Left lung (tissue), 10 donors: Measurements from ENCODE around the gene ANO1. TPM values are rescaled to one million over a fixed set of nuclear protein-coding genes. Genes with fewer than 3 reads are reported as not detected.
"Not testable (repeated sequence)": the region's sequence is repeated elsewhere in the genome, so short reads cannot be mapped to it uniquely, and the experiment has no call there.

ENCODE experiments used
- ATAC-seq: fragments of 200-7000 bp; cut with Tn5 transposase; one replicate; pipeline ENCODE4 v1.9.1; 2020; ENCODE audit warnings: moderate library complexity
- DNase-seq, 4 donors: peaks; one replicate each; pipeline ENCODE4 v3.0.0-alpha.2; 2013 to 2020
- H3K27ac ChIP-seq, 2 donors: fragments of 200-600 bp; sonication (generic) in 1 of 2; one replicate each; pipeline versions ENCODE4 v1.5.0 to v1.8.0; 2020 to 2021
- H3K27me3 ChIP-seq, 2 donors: fragments of 200-600 bp; sonication (generic) in 1 of 2; one replicate each; pipeline versions ENCODE4 v1.5.0 to v1.8.0; 2020 to 2021
- H3K36me3 ChIP-seq, 2 donors: fragments of 200-600 bp; sonication (generic) in 1 of 2; one replicate each; pipeline versions ENCODE4 v1.5.0 to v1.8.0; 2020 to 2021
- H3K4me1 ChIP-seq, 2 donors: fragments of 200-600 bp; one replicate each; pipeline ENCODE4 v1.8.0; 2021
- H3K4me3 ChIP-seq, 2 donors: fragments of 200-600 bp; sonication (generic) in 1 of 2; one replicate each; pipeline versions ENCODE4 v1.5.0 to v1.8.0; 2020 to 2021; ENCODE audit warnings: mild to moderate bottlenecking in 1 of 2
- H3K9me3 ChIP-seq, 2 donors: fragments of 200-600 bp; sonication (generic) in 1 of 2; one replicate each; pipeline versions ENCODE4 v1.5.0 to v1.8.0; 2020 to 2021
- intact Hi-C, 2 donors: fragments of 100-400 bp; cut with DNase I; formaldehyde crosslinking; loops; one replicate each; pipeline versions ENCODE4 v1.11.2 to v1.14.2; 2022
- polyA plus RNA-seq, 6 donors: library from polyadenylated mRNA; unstranded; fragments of 120-200 nt; gene quantifications; one replicate each; pipeline ENCODE4 v1.2.1, GENCODE V29; 2013; ENCODE audit not compliant: insufficient read length in 6 of 6
- total RNA-seq, 2 donors: library from RNA; stranded (reverse); fragmentation: NEBNext Ultra II Directional; extraction: Animal tissue kit (Norgen Biotek cat#: 25700); gene quantifications; one replicate each; pipeline ENCODE4 v1.2.1, GENCODE V29; 2021
- TF ChIP-seq, protein P1 (sequence below), 2 donors: fragments of 200-600 bp; sonication (generic) in 1 of 2; IDR thresholded peaks; one replicate each; pipeline versions ENCODE4 v1.5.0 to v1.8.0; 2021; ENCODE audit warnings: antibody characterized with exemption in 2 of 2
- donor health status: DM: no; HTN: yes; CAD: no.
- donor health status: DM: no; HTN: no; CAD: no.

Gene ANO1
- total and polyA plus RNA-seq, 8 donors: 4.9 to 13.2 (median 7.0) TPM

- Histone ChIP-seq H3K4me1 (no peaks in the 10 kb centered on the region), H3K27ac (no peak overlapping the region), H3K27me3 (peaks cover 0 to 12% of the 10 kb centered on the region in 2 donors), H3K36me3 (no peaks in the 10 kb centered on the region), H3K9me3 (peaks cover 0 to 22% of the 10 kb centered on the region in 2 donors), H3K4me3 (no peak overlapping the region)
- intact Hi-C loops: no loop called here
- TF ChIP-seq, protein P1, sequence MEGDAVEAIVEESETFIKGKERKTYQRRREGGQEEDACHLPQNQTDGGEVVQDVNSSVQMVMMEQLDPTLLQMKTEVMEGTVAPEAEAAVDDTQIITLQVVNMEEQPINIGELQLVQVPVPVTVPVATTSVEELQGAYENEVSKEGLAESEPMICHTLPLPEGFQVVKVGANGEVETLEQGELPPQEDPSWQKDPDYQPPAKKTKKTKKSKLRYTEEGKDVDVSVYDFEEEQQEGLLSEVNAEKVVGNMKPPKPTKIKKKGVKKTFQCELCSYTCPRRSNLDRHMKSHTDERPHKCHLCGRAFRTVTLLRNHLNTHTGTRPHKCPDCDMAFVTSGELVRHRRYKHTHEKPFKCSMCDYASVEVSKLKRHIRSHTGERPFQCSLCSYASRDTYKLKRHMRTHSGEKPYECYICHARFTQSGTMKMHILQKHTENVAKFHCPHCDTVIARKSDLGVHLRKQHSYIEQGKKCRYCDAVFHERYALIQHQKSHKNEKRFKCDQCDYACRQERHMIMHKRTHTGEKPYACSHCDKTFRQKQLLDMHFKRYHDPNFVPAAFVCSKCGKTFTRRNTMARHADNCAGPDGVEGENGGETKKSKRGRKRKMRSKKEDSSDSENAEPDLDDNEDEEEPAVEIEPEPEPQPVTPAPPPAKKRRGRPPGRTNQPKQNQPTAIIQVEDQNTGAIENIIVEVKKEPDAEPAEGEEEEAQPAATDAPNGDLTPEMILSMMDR (IDR thresholded peaks at IDR 0.05): no peak
- ATAC-seq: no peak
- no peak for DNase-seq
Measured at GRCh38 chr11:70034740-70035365, 43.3 kb upstream of the ANO1 start.

- ATAC-seq, H3K4me1 ChIP-seq, H3K4me3 ChIP-seq, intact Hi-C loops, DNase-seq, H3K36me3 ChIP-seq, H3K27ac ChIP-seq: not testable (repeated sequence)
- H3K27me3 ChIP-seq: peaks cover 0 to 12% of the 10 kb centered on the region in 2 donors
- H3K9me3 ChIP-seq: peaks cover 0 to 22% of the 10 kb centered on the region in 2 donors
Measured at GRCh38 chr11:70035665-70036064, 42.5 kb upstream of the ANO1 start.

- no peak for ATAC-seq
- DNase-seq: no peak
- Histone ChIP-seq H3K4me1 (no peaks in the 10 kb centered on the region), H3K27ac (no peak overlapping the region), H3K27me3 (peaks cover 0 to 12% of the 10 kb centered on the region in 2 donors), H3K4me3 (no peak overlapping the region), H3K9me3 (peaks cover 0 to 25% of the 10 kb centered on the region in 2 donors), H3K36me3 (no peaks in the 10 kb centered on the region)
- intact Hi-C loops: no loop called here
- TF ChIP-seq, protein P1 (IDR thresholded peaks at IDR 0.05): no peak
Measured at GRCh38 chr11:70036971-70037882, 40.9 kb upstream of the ANO1 start.

DNA sequence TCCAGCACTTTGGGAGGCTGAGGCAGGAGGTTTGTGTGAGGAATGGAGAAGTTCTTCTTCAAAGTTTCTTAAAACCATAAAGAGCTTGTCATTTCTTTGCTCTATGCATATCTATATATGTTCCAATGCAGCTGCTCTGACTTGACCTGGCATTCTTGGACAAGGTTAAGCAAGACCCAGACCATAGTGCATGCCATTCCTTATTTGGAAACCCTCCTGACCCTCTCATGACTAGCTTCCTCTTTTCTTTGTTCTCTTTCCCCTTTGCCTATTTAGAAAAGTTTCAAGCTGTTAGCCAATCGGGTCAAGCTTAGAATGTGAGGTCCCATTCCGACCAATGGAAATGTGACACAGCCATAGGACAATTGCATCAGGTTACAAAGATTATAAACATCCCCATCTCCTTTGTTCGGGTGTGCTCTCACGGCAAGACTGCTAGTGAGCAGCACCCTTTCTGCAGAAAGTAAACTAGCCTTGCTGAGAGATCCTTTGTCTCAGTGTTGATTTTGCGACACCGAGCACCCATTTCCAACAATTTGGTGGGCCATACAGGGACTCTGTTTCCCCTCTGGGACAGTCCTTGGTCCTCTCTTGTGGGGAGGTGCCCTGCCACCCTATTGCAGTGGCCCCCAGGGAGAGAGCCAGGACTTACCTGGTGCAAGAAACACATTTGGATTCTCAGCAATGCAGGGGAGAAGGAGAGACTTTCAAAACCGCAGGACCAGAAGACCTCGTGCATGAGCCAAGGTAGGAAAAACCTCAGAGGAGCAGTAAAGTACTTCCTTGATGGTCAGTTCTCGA is 39.9 kb upstream of the ANO1 start:
- intact Hi-C loops: no loop called here
- Histone ChIP-seq H3K27me3 (peaks cover 0 to 12% of the 10 kb centered on the region in 2 donors), H3K4me3 (no peak overlapping the region), H3K9me3 (peaks cover 0 to 34% of the 10 kb centered on the region in 2 donors), H3K4me1 (no peaks in the 10 kb centered on the region), H3K27ac (no peak overlapping the region), H3K36me3 (no peaks in the 10 kb centered on the region)
- DNase-seq (no peak), ATAC-seq (no peak)
- TF ChIP-seq, protein P1 (IDR thresholded peaks at IDR 0.05): no peak

GRCh38 chr11:70040452-70040851 is 37.7 kb upstream of the ANO1 start:
- Histone ChIP-seq H3K27me3 (peaks cover 0 to 6% of the 10 kb centered on the region in 2 donors), H3K36me3 (no peaks in the 10 kb centered on the region), H3K4me1 (no peaks in the 10 kb centered on the region), H3K27ac (no peak overlapping the region), H3K9me3 (peaks cover 0 to 44% of the 10 kb centered on the region in 2 donors), H3K4me3 (no peak overlapping the region)
- TF ChIP-seq, protein P1 (IDR thresholded peaks at IDR 0.05): no peak
- intact Hi-C loops: no loop called here
- ATAC-seq (no peak), DNase-seq (no peak)
